ENCODE results near the gene PSPC1.
"Not testable (repeated sequence)": the region's sequence is repeated elsewhere in the genome, so short reads cannot be mapped to it uniquely, and the experiment has no call there.

Gene PSPC1

GRCh38 chr13:19782727-19783682, at the start of gene PSPC1:
TSS of gene PSPC1 (minus strand) at chr13:19782945. CDS start at chr13:19782757, 188 bp downstream.
- peak; percentile 87 to 92 for DNase-seq (ENCODE audit: low read depth in 2 of 2, low spot score in 1 of 2)

GRCh38 chr13:19822673-19823072, 39.9 kb upstream of the PSPC1 start:
- no peak for DNase-seq (ENCODE audit: low read depth in 2 of 2, low spot score in 1 of 2)

GRCh38 chr13:19818223-19818842, 35.6 kb upstream of the PSPC1 start:
- DNase-seq (ENCODE audit: low read depth in 2 of 2, low spot score in 1 of 2), result no peak

GRCh38 chr13:19817510-19818158, 34.9 kb upstream of the PSPC1 start:
- no peak for DNase-seq (ENCODE audit: low read depth in 2 of 2, low spot score in 1 of 2)

GRCh38 chr13:19817106-19817505, 34.4 kb upstream of the PSPC1 start:
- peak in 1 of 2 donors; percentile 2 for DNase-seq (ENCODE audit: low read depth in 2 of 2, low spot score in 1 of 2)

GRCh38 chr13:19815842-19816241, 33.1 kb upstream of the PSPC1 start:
- DNase-seq (ENCODE audit: low read depth in 2 of 2, low spot score in 1 of 2), result not testable (repeated sequence)

GRCh38 chr13:19810996-19811881, 28.5 kb upstream of the PSPC1 start:
- no peak for DNase-seq (ENCODE audit: low read depth in 2 of 2, low spot score in 1 of 2)

GRCh38 chr13:19810151-19810550, 27.4 kb upstream of the PSPC1 start:
- DNase-seq (ENCODE audit: low read depth in 2 of 2, low spot score in 1 of 2), result no peak

GRCh38 chr13:19805765-19806164, 23.0 kb upstream of the PSPC1 start:
- no peak for DNase-seq (ENCODE audit: low read depth in 2 of 2, low spot score in 1 of 2)

- no peak for DNase-seq (ENCODE audit: low read depth in 2 of 2, low spot score in 1 of 2)
These were observed 13.2 kb upstream of the PSPC1 start for GRCh38 chr13:19795956-19796355.

- no peak for DNase-seq (ENCODE audit: low read depth in 2 of 2, low spot score in 1 of 2)
These were observed 11.9 kb upstream of the PSPC1 start for GRCh38 chr13:19794631-19795030.

- no peak for DNase-seq (ENCODE audit: low read depth in 2 of 2, low spot score in 1 of 2)
These were observed 9.3 kb upstream of the PSPC1 start for GRCh38 chr13:19791953-19792537.

- peak; percentile 10 to 29 for DNase-seq (ENCODE audit: low read depth in 2 of 2, low spot score in 1 of 2)
These were observed 557 bp downstream of the PSPC1 start for GRCh38 chr13:19782049-19782726.

- no peak for DNase-seq (ENCODE audit: low read depth in 2 of 2, low spot score in 1 of 2)
These were observed 1.2 kb downstream of the PSPC1 start for GRCh38 chr13:19781526-19781925.

GRCh38 chr13:19780753-19781418, 1.9 kb downstream of the PSPC1 start:
- not testable (repeated sequence) for DNase-seq (ENCODE audit: low read depth in 2 of 2, low spot score in 1 of 2)

- no peak for DNase-seq (ENCODE audit: low read depth in 2 of 2, low spot score in 1 of 2)
These were observed 10.4 kb downstream of the PSPC1 start for GRCh38 chr13:19772306-19772705.

- no peak for DNase-seq (ENCODE audit: low read depth in 2 of 2, low spot score in 1 of 2)
These were observed 12.9 kb downstream of the PSPC1 start for GRCh38 chr13:19769854-19770253.

GRCh38 chr13:19767966-19768365, 14.8 kb downstream of the PSPC1 start:
- no peak for DNase-seq (ENCODE audit: low read depth in 2 of 2, low spot score in 1 of 2)

- DNase-seq (ENCODE audit: low read depth in 2 of 2, low spot score in 1 of 2), result no peak
These were observed 16.2 kb downstream of the PSPC1 start for GRCh38 chr13:19766591-19766990.
